Ascending aorta (tissue), 2 donors: ENCODE results near the gene ATAD3C. TPM values are rescaled to one million over a fixed set of nuclear protein-coding genes. Genes with fewer than 3 reads are reported as not detected.
A peak's percentile ranks its signal among the peaks of the same experiment; 100 is the strongest.

Experiments
- DNase-seq, 2 donors: peaks; one replicate each; pipeline ENCODE4 v3.0.0-alpha.2; 2019; ENCODE audit warnings: low spot score in 2 of 2
- H3K27ac ChIP-seq, 2 donors: fragments of 200-600 bp; sonication (generic); one replicate each; pipeline ENCODE4 v1.5.1; 2016 to 2017; ENCODE audit warnings: mild to moderate bottlenecking in 1 of 2
- H3K27me3 ChIP-seq: fragments of 200-600 bp; sonication (generic); one replicate; pipeline ENCODE4 v1.5.1; 2017
- H3K36me3 ChIP-seq, 2 donors: fragments of 200-600 bp; sonication (generic); one replicate each; pipeline ENCODE4 v1.5.1; 2016
- H3K4me1 ChIP-seq, 2 donors: fragments of 200-600 bp; sonication (generic); one replicate each; pipeline ENCODE4 v1.5.1; 2016 to 2017; ENCODE audit warnings: mild to moderate bottlenecking in 1 of 2
- H3K4me3 ChIP-seq, 2 donors: fragments of 200-600 bp; sonication (generic); one replicate each; pipeline ENCODE4 v1.5.1; 2016 to 2017; ENCODE audit warnings: mild to moderate bottlenecking in 1 of 2
- H3K9me3 ChIP-seq, 2 donors: fragments of 200-600 bp; sonication (generic); one replicate each; pipeline ENCODE4 v1.5.1; 2016
- intact Hi-C: fragments of 100-400 bp; cut with DNase I; formaldehyde crosslinking; loops from one replicate; pipeline ENCODE4 v1.15.1; 2023
- total RNA-seq: library from RNA; depleted of rRNA; stranded (reverse); fragments of >200 nt; gene quantifications from one replicate; pipeline ENCODE4 v1.1.0, GENCODE V29; 2016
- TF ChIP-seq, protein P1 (sequence below), 3 experiments: fragments of 200-600 bp in 2 of 3; fragments of 450-650 bp in 1 of 3; sonication (generic) in 2 of 3; IDR thresholded peaks; one replicate each; pipeline ENCODE4 v1.5.1; 2016 to 2019; ENCODE audit warnings: antibody characterized with exemption in 3 of 3, mild to moderate bottlenecking in 1 of 3, moderate library complexity in 1 of 3

The ATAD3C gene
- total RNA-seq, 1 donor from 2014 or later = not detected

- DNase-seq = no peak
- intact Hi-C loops = no loop called here
- Histone ChIP-seq H3K9me3 (no peaks in the 10 kb centered on the region), H3K36me3 (no peaks in the 10 kb centered on the region), H3K4me3 (no peak overlapping the region), H3K27me3 (no peaks in the 10 kb centered on the region), H3K27ac (no peak overlapping the region), H3K4me1 (no peaks in the 10 kb centered on the region)
- TF ChIP-seq, protein P1, sequence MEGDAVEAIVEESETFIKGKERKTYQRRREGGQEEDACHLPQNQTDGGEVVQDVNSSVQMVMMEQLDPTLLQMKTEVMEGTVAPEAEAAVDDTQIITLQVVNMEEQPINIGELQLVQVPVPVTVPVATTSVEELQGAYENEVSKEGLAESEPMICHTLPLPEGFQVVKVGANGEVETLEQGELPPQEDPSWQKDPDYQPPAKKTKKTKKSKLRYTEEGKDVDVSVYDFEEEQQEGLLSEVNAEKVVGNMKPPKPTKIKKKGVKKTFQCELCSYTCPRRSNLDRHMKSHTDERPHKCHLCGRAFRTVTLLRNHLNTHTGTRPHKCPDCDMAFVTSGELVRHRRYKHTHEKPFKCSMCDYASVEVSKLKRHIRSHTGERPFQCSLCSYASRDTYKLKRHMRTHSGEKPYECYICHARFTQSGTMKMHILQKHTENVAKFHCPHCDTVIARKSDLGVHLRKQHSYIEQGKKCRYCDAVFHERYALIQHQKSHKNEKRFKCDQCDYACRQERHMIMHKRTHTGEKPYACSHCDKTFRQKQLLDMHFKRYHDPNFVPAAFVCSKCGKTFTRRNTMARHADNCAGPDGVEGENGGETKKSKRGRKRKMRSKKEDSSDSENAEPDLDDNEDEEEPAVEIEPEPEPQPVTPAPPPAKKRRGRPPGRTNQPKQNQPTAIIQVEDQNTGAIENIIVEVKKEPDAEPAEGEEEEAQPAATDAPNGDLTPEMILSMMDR (IDR thresholded peaks at IDR 0.05) = no peak
Measured at GRCh38 chr1:1418464-1419362, 30.8 kb upstream of the ATAD3C start.

DNA sequence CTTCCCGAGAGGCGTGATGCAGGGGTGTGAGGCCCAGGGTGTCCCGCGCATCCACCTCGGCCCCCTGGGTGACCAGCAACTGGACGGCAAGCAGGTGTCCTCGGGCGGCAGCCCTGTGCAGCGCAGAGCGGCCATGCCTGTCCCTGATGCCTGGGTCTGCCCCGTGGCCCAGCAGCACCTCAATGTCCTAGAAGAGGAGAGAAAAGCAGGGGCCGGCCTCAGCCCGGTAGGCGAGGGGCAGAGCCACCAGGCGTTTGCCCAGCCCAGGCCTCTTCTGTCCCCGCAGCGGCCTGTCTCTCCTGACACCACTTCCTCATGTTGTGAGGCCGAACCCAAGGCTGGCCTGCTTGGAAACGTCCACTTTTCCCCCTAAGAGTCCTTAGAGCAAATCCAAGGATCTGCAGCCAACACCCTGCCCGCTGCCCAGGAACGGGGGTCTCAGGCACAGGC is 30.1 kb upstream of the ATAD3C start:
- H3K4me3 ChIP-seq = peak overlapping the region in 1 of 2 donors; percentile 47
- intact Hi-C loops = no loop called here

GRCh38 chr1:1419813-1420653 is 29.5 kb upstream of the ATAD3C start:
- Histone ChIP-seq H3K27me3 (no peaks in the 10 kb centered on the region), H3K4me3 (peak overlapping the region; percentile 21 to 48), H3K9me3 (no peaks in the 10 kb centered on the region), H3K27ac (no peak overlapping the region), H3K36me3 (no peaks in the 10 kb centered on the region), H3K4me1 (no peaks in the 10 kb centered on the region)
- TF ChIP-seq, protein P1 (IDR thresholded peaks at IDR 0.05) = no peak
- DNase-seq = no peak
- intact Hi-C loops = no loop called here

More for the DNA sequence above, 30.1 kb upstream of the ATAD3C start:
- H3K9me3 ChIP-seq = no peaks in the 10 kb centered on the region
- H3K4me1 ChIP-seq = no peaks in the 10 kb centered on the region
- no peaks in the 10 kb centered on the region for H3K27me3 ChIP-seq
- TF ChIP-seq, protein P1 (IDR thresholded peaks at IDR 0.05) = no peak
- H3K27ac ChIP-seq = no peak overlapping the region
- DNase-seq = no peak
- no peaks in the 10 kb centered on the region for H3K36me3 ChIP-seq

DNA sequence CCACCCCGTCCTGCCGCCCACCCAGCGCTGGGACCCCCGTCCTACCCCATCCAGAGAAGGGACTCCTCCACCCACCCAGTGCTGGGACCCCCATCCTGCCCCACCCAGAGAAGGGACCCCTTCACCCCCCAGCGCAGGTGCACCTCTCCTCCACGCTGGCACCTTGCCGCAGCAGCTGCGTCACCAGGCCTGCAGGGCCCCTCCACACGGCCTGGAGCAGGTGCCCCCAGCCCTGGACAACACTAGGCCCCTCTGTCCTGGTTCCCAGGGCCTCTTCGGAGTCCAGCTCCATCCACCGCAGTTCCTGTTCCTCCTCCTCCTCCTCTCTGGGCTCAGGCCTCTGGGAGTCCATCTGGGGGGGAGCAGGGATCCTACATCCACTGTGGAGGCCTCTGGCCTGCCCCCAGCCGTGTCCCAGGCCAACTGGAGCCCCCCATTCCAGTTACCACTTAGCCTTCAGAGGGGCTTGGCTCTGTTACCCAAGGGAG is 28.8 kb upstream of the ATAD3C start:
- TF ChIP-seq, protein P1 (IDR thresholded peaks at IDR 0.05) = no peak
- DNase-seq = no peak
- intact Hi-C loops = no loop called here
- Histone ChIP-seq H3K27me3 (no peaks in the 10 kb centered on the region), H3K36me3 (no peaks in the 10 kb centered on the region), H3K27ac (no peak overlapping the region), H3K4me3 (peak overlapping the region; percentile 21 to 48), H3K4me1 (no peaks in the 10 kb centered on the region), H3K9me3 (no peaks in the 10 kb centered on the region)

GRCh38 chr1:1421147-1421906 is 28.2 kb upstream of the ATAD3C start, which contains the start of gene ANKRD65:
Gene ANKRD65, minus strand, starts transcription at chr1:1421276. Its CDS starts 271 bp downstream, at chr1:1421005.
- intact Hi-C loops = no loop called here
- Histone ChIP-seq H3K4me1 (no peaks in the 10 kb centered on the region), H3K9me3 (no peaks in the 10 kb centered on the region), H3K4me3 (peak within 1 kb of the TSS; percentile 21 to 48), H3K36me3 (no peaks in the 10 kb centered on the region), H3K27me3 (no peaks in the 10 kb centered on the region), H3K27ac (no peak within 1 kb of the TSS)
- DNase-seq = no peak
- TF ChIP-seq, protein P1 (IDR thresholded peaks at IDR 0.05) = no peak
